Panc1 (cell line): ENCODE results near the gene KIRREL3. TPM values are rescaled to one million over a fixed set of nuclear protein-coding genes. Genes with fewer than 3 reads are reported as not detected.

Experiments
- ATAC-seq: fragments of 200-7000 bp; cut with Tn5 transposase; 2 replicates; pipeline ENCODE4 v1.9.1; 2020; ENCODE audit warnings: mild to moderate bottlenecking, moderate library complexity
- BruUV-seq: library from RNA; stranded (reverse); fragments of 400-500 nt; replicated peaks from 2 replicates; lab custom pipeline; 2021; lab: Mats Ljungman, UMichigan
- CTCF ChIA-PET: fragments of 300-600 bp; sonication (Branson Sonifier 250); formaldehyde crosslinking; loops from one replicate; lab custom pipeline; 2022; ENCODE audit warnings: antibody characterized with exemption; lab: Charles Lee
- POLR2A ChIA-PET: fragments of 300-600 bp; sonication (Branson Sonifier 250); formaldehyde crosslinking; loops from one replicate; lab custom pipeline; 2022; ENCODE audit warnings: antibody characterized with exemption; lab: Charles Lee
- DNase-seq: peaks from one replicate; pipeline ENCODE4 v3.0.0-alpha.2; 2010; ENCODE audit warnings: low read depth, low spot score
- H3K27ac ChIP-seq: 2 replicates; pipeline ENCODE4 v1.5.1; 2011; ENCODE audit warnings: mild to moderate bottlenecking, low read length, inconsistent platforms
- H3K27me3 ChIP-seq: fragments of 200-500 bp; sonication (Bioruptor generic); 2 replicates; pipeline ENCODE4 v1.6.0; 2014; ENCODE audit warnings: low read length, inconsistent platforms; ENCODE audit not compliant: control insufficient read depth, insufficient read depth
- H3K36me3 ChIP-seq: fragments of 200-500 bp; sonication (Bioruptor generic); 2 replicates; pipeline ENCODE4 v1.5.1; 2014; ENCODE audit warnings: inconsistent platforms, mild to moderate bottlenecking, low read length, moderate library complexity; ENCODE audit not compliant: control insufficient read depth, insufficient read depth
- H3K4me1 ChIP-seq: 2 replicates; pipeline ENCODE4 v1.5.1; 2011; ENCODE audit warnings: inconsistent platforms, mild to moderate bottlenecking, low read length, moderate library complexity; ENCODE audit not compliant: control insufficient read depth, insufficient read depth
- H3K4me3 ChIP-seq, 2 experiments: 2 replicates each; pipeline ENCODE4 v1.5.1; 2011 to 2012; ENCODE audit warnings: low read depth in 2 of 2, low read length in 2 of 2, mild to moderate bottlenecking in 2 of 2, inconsistent platforms in 1 of 2, moderate library complexity in 1 of 2
- H3K9me3 ChIP-seq: fragments of 200-500 bp; sonication (Bioruptor generic); 2 replicates; pipeline ENCODE4 v1.5.1; 2014; ENCODE audit warnings: low read depth, mild to moderate bottlenecking, inconsistent platforms, low read length, moderate library complexity; ENCODE audit not compliant: control insufficient read depth, insufficient read depth
- CTCF ChIP-seq: fragments of 450-650 bp; IDR thresholded peaks from 2 replicates; pipeline ENCODE4 v1.5.1; 2017; ENCODE audit warnings: mild to moderate bottlenecking
- POLR2AphosphoS5 ChIP-seq: IDR thresholded peaks from 2 replicates; pipeline ENCODE4 v1.6.1; 2012; ENCODE audit warnings: mild to moderate bottlenecking, low read depth, low read length, moderate library complexity
- REST ChIP-seq, 2 experiments: IDR thresholded peaks; 2 replicates each; pipeline ENCODE4 v1.6.1; 2011 to 2012; ENCODE audit warnings: low read depth in 2 of 2, control low read depth in 1 of 2, low read length in 1 of 2, mild to moderate bottlenecking in 1 of 2, moderate library complexity in 1 of 2; ENCODE audit not compliant: insufficient read depth in 1 of 2
- SIN3A ChIP-seq: IDR thresholded peaks from 2 replicates; pipeline ENCODE4 v1.6.1; 2012; ENCODE audit warnings: low read depth, mild to moderate bottlenecking, low read length, moderate library complexity, borderline replicate concordance; ENCODE audit not compliant: insufficient read depth
- TCF7L2 ChIP-seq: IDR thresholded peaks from 2 replicates; pipeline ENCODE4 v1.6.1; 2011; ENCODE audit warnings: mild to moderate bottlenecking, low read depth, low read length, inconsistent platforms
- in situ Hi-C: cut with HindIII; loops from 2 replicates; pipeline ENCODE4 v1.10.0; 2016; ENCODE audit warnings: low sequenced_read_pairs, low pct_unique_long_range_greater_than_20kb
- intact Hi-C: fragments of 100-400 bp; cut with micrococcal nuclease; formaldehyde crosslinking; loops from one replicate; pipeline ENCODE4 v1.10.0; 2022; ENCODE audit not compliant: unreplicated experiment
- total RNA-seq: library from RNA; stranded (reverse); gene quantifications from one replicate; pipeline ENCODE4 v1.2.1, GENCODE V29; 2021; ENCODE audit not compliant: unreplicated experiment

The KIRREL3 gene
- total RNA-seq, 1 experiment from 2014 or later, result 0.36 TPM

GRCh38 chr11:127044535-127044934 lies 44.0 kb upstream of the KIRREL3 start:
- in situ Hi-C loops, result no loop called here
- ATAC-seq, result no peak
- Histone ChIP-seq H3K27ac (no peak overlapping the region), H3K9me3 (no peaks in the 10 kb centered on the region), H3K27me3 (peaks cover 15% of the 10 kb centered on the region; the same call in 1 of the 2 replicates), H3K4me1 (no peaks in the 10 kb centered on the region), H3K4me3 (no peak overlapping the region), H3K36me3 (no peaks in the 10 kb centered on the region)
- intact Hi-C loops, result no loop called here
- DNase-seq, result no peak
- POLR2A ChIA-PET, result no interaction called here
- BruUV-seq, result no TSS peak
- CTCF ChIA-PET, result no interaction called here
- no peak for TF ChIP-seq TCF7L2
- no peak for TF ChIP-seq SIN3A
- TF ChIP-seq REST (IDR thresholded peaks at IDR 0.05; ENCODE audit: insufficient read depth in 1 of 2, low read depth in 2 of 2, low read length in 1 of 2), result no peak
- TF ChIP-seq POLR2AphosphoS5, result no peak
- TF ChIP-seq CTCF, result no peak

- no peak for DNase-seq
- intact Hi-C loops, result no loop called here
- BruUV-seq, result no TSS peak
- H3K4me3 ChIP-seq, result no peak overlapping the region
- ATAC-seq, result no peak
- no peaks in the 10 kb centered on the region for H3K36me3 ChIP-seq
- ChIA-PET CTCF (no interaction called here), POLR2A (no interaction called here)
- H3K9me3 ChIP-seq, result no peaks in the 10 kb centered on the region
- H3K27me3 ChIP-seq, result peaks cover 15% of the 10 kb centered on the region; the same call in 1 of the 2 replicates
- no peak overlapping the region for H3K27ac ChIP-seq
- no peaks in the 10 kb centered on the region for H3K4me1 ChIP-seq
- TF ChIP-seq TCF7L2 (no peak), REST (IDR thresholded peaks at IDR 0.05; ENCODE audit: insufficient read depth in 1 of 2, low read depth in 2 of 2, low read length in 1 of 2) (no peak), SIN3A (no peak), POLR2AphosphoS5 (no peak), CTCF (no peak)
- in situ Hi-C loops, result no loop called here
These were observed 41.9 kb upstream of the KIRREL3 start for GRCh38 chr11:127042445-127042844.
